ENCODE data around the gene PRKAG2.

The PRKAG2 gene

GRCh38 chr7:151551820-151552219, 325.1 kb downstream of the PRKAG2 start:
- no peak for TF ChIP-seq CTCF (conservative IDR thresholded peaks at IDR 0.05; ENCODE audit: low read depth)
- CTCF ChIA-PET = no interaction called here
- H3K27ac ChIP-seq = peak overlapping the region; percentile 44
- POLR2A ChIA-PET (ENCODE audit: low non-redundant PET) = no interaction called here
- no peak for DNase-seq (ENCODE audit: low spot score)

GRCh38 chr7:151550656-151551286, 326.1 kb downstream of the PRKAG2 start:
- ChIA-PET POLR2A (ENCODE audit: low non-redundant PET) (no interaction called here), CTCF (no interaction called here)
- peak; percentile 18 for DNase-seq (ENCODE audit: low spot score)
- H3K27ac ChIP-seq = no peak overlapping the region
- no peak for TF ChIP-seq CTCF (conservative IDR thresholded peaks at IDR 0.05; ENCODE audit: low read depth)

GRCh38 chr7:151549644-151550043, 327.3 kb downstream of the PRKAG2 start:
- ChIA-PET POLR2A (ENCODE audit: low non-redundant PET) (no interaction called here), CTCF (no interaction called here)
- no peak for TF ChIP-seq CTCF (conservative IDR thresholded peaks at IDR 0.05; ENCODE audit: low read depth)
- DNase-seq (ENCODE audit: low spot score) = no peak
- no peak overlapping the region for H3K27ac ChIP-seq

- ChIA-PET POLR2A (ENCODE audit: low non-redundant PET) (no interaction called here), CTCF (no interaction called here)
- TF ChIP-seq CTCF (conservative IDR thresholded peaks at IDR 0.05; ENCODE audit: low read depth) = no peak
- no peak overlapping the region for H3K27ac ChIP-seq
- no peak for DNase-seq (ENCODE audit: low spot score)
Observed at GRCh38 chr7:151549083-151549482, 327.8 kb downstream of the PRKAG2 start.

- no peak overlapping the region for H3K27ac ChIP-seq
- no peak for DNase-seq (ENCODE audit: low spot score)
- no peak for TF ChIP-seq CTCF (conservative IDR thresholded peaks at IDR 0.05; ENCODE audit: low read depth)
- POLR2A ChIA-PET (ENCODE audit: low non-redundant PET) = no interaction called here
- CTCF ChIA-PET = no interaction called here
Observed at GRCh38 chr7:151544183-151544582, 332.7 kb downstream of the PRKAG2 start.

- DNase-seq (ENCODE audit: low spot score) = no peak
- CTCF ChIA-PET = no interaction called here
- no peak for TF ChIP-seq CTCF (conservative IDR thresholded peaks at IDR 0.05; ENCODE audit: low read depth)
- POLR2A ChIA-PET (ENCODE audit: low non-redundant PET) = no interaction called here
- no peak overlapping the region for H3K27ac ChIP-seq
Observed at GRCh38 chr7:151542606-151543130, 334.2 kb downstream of the PRKAG2 start.

All from RWPE1 (cell line).